Activated naive CD8-positive, alpha-beta T cell treated with anti-CD3 and anti-CD28 coated beads, Interleukin-2, amount 50 U/mL, for 24 hours (primary cell): ENCODE measurements around the gene DNALI1.
"Not testable (repeated sequence)": the region's sequence is repeated elsewhere in the genome, so short reads cannot be mapped to it uniquely, and the experiment has no call there.

Experiments
- ATAC-seq: fragments of 150-1000 bp; cut with Tn5 transposase; one replicate; pipeline ENCODE4 v1.10.0; 2021
- DNase-seq: peaks from one replicate; pipeline ENCODE4 v3.0.0; 2021
- H3K27ac Mint-ChIP-seq: one replicate; pipeline ENCODE4 v1.8.0; 2021; ENCODE audit warnings: mild to moderate bottlenecking, mixed read lengths
- H3K27me3 Mint-ChIP-seq: one replicate; pipeline ENCODE4 v1.8.0; 2021; ENCODE audit warnings: mixed read lengths
- H3K36me3 Mint-ChIP-seq: one replicate; pipeline ENCODE4 v1.8.0; 2021; ENCODE audit warnings: low read depth, mixed read lengths
- H3K4me1 Mint-ChIP-seq: one replicate; pipeline ENCODE4 v1.8.0; 2021; ENCODE audit warnings: mixed read lengths
- H3K4me3 Mint-ChIP-seq: one replicate; pipeline ENCODE4 v1.8.0; 2021; ENCODE audit warnings: mild to moderate bottlenecking, moderate library complexity, mixed read lengths
- H3K9me3 Mint-ChIP-seq: one replicate; pipeline ENCODE4 v1.8.0; 2021; ENCODE audit warnings: mixed read lengths

DNALI1 gene

DNA sequence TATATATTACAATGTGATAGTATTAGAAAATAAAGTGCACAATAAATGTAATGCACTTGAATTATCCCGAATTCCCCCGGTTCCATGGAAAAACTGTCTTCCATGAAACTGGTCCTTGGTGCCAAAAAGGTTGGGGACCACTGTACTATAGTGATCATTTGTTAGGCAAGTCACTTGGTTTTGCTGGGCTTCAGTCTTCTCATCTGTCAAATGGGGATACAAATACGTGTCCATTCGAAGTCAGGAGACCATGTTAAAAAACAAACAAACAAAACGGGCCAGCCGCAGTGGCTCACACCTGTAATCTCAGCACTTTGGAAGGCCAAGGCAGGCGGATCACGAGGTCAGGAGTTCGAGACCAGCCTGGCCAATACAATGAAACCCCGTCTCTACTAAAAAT lies 17.6 kb upstream of the DNALI1 start:
- H3K27ac Mint-ChIP-seq, H3K4me3 Mint-ChIP-seq, H3K27me3 Mint-ChIP-seq, H3K4me1 Mint-ChIP-seq, ATAC-seq, H3K9me3 Mint-ChIP-seq, DNase-seq: not testable (repeated sequence)
- H3K36me3 Mint-ChIP-seq: peaks cover 50% of the 10 kb centered on the region

DNA sequence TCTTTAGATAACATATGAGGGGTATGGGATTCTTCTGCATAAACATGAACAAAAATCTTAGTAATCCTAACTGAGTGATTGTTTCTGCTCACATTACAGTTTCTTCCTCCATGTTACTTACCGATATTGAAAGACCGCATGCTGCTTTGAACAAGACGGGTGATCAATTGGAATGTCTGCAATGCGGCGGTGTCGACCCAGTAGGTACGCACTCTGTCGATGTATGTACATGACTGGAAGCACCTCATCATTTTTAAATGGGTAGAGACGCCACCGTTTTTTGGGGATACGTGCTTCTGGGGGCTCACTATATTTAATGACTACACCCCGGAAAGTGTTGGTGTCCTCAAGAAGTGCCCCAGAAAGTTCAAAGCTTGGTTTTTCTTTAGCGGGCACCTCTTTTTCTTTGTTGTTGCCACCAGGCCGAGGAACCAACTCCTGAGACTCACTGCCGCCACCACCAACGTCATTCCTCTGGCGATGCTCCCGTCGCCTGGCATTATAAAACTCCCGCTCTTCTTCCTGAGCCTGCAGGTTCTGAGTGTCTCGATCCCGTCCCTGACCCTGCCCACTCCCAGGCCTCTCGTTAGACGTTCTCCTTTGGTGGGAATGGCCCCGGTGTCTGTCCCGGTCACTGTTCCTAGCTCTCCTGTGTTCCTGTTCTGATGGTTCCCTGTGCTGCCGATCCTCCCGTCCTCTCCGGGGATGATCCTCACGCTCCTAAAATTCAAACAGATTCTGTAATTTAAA lies 16.5 kb upstream of the DNALI1 start:
- Mint-ChIP-seq H3K9me3 (no peaks in the 10 kb centered on the region), H3K36me3 (peaks cover 54% of the 10 kb centered on the region), H3K27ac (no peak overlapping the region), H3K27me3 (no peaks in the 10 kb centered on the region), H3K4me3 (no peak overlapping the region), H3K4me1 (peaks cover 7% of the 10 kb centered on the region)
- ATAC-seq (no peak), DNase-seq (no peak)

DNA sequence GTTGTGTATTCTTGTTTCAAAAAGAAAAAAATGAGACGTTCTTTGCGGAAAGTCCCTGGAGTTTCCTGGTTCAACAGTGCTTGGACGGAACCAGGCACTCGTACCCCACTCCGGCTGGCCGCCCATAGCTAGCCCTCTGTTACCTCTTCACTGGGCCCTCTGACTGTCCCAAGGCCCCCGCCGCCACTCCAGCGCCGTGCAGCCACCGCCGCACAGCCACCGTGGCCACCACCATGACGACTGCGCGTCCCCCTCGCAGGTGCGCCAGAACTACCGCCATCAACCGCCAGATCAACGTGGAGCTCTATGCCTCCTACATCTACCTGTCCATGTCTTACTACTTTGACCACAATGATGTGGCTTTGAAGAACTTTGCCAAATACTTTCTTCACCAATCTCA lies 12.2 kb upstream of the DNALI1 start:
- H3K9me3 Mint-ChIP-seq: no peaks in the 10 kb centered on the region
- H3K4me1 Mint-ChIP-seq: peaks cover 7% of the 10 kb centered on the region
- no peak overlapping the region for H3K4me3 Mint-ChIP-seq
- no peaks in the 10 kb centered on the region for H3K27me3 Mint-ChIP-seq
- DNase-seq (no peak), ATAC-seq (no peak)
- peaks cover 44% of the 10 kb centered on the region for H3K36me3 Mint-ChIP-seq
- H3K27ac Mint-ChIP-seq: peak overlapping the region; percentile 29

DNA sequence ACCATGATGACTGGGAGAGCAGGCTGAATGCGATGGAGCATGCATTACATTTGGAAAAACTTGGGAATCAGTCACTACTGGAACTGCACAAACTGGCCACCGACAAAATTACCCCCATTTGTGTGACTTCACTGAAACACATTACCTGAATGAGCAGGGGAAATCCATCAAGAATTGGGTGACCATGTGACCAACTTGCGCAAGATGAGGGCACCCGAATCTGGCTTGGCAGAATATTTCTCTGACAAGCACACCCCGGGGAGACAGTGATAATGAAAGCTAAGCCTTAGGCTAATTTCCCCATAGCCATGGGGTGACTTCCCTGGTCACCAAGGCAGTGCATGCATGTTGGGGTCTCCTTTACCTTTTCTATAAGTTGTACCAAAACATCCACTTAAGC lies 11.7 kb upstream of the DNALI1 start:
- Mint-ChIP-seq H3K27me3 (no peaks in the 10 kb centered on the region), H3K4me1 (peaks cover 11% of the 10 kb centered on the region), H3K27ac (no peak overlapping the region), H3K9me3 (no peaks in the 10 kb centered on the region), H3K36me3 (peaks cover 46% of the 10 kb centered on the region), H3K4me3 (no peak overlapping the region)
- no peak for DNase-seq
- no peak for ATAC-seq

DNA sequence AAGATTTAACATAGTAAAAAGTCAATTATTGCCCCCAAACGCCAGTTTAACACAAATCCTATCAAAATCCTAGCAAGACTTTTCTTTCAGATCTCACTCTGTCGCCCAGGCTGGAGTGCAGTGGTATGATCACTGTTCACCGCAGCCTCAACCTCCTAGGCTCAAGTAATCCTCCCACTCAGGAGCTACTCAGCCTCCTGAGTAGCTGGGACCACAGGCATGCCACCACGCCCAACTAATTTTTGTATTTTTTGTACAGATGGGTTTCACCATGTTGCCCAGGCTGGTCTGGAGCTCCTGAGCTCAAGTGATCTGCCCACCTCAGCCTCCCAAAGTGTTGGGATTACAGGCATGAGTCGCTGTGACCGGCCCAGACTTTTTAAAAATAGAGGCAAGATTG lies 7.4 kb upstream of the DNALI1 start:
- Mint-ChIP-seq H3K27me3 (no peaks in the 10 kb centered on the region), H3K27ac (peak overlapping the region; percentile 73), H3K9me3 (no peaks in the 10 kb centered on the region), H3K36me3 (peaks cover 57% of the 10 kb centered on the region), H3K4me3 (no peak overlapping the region), H3K4me1 (peaks cover 39% of the 10 kb centered on the region)
- no peak for DNase-seq
- ATAC-seq: no peak

DNA sequence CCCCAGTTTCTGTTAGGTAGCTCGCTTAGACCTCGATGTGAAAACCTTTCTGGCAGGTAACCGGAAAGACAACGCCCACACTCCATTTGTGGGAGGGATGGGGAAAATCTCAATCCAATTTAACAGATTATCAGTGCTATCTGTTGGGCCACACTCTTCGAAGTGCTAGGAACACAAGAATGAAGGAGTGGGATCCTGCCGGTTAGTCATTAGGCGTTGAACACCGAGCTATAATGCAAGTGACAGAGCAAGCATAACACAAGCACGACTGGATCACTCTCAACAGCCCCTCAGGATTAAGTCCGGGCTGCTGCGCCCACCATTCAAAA lies 3.2 kb upstream of the DNALI1 start:
- Mint-ChIP-seq H3K4me3 (peak overlapping the region; percentile 98), H3K27ac (peak overlapping the region; percentile 98), H3K9me3 (no peaks in the 10 kb centered on the region), H3K27me3 (peaks cover 3% of the 10 kb centered on the region), H3K36me3 (peaks cover 36% of the 10 kb centered on the region), H3K4me1 (peaks cover 44% of the 10 kb centered on the region)
- ATAC-seq (peak; percentile 6), DNase-seq (peak; percentile 5)

DNA sequence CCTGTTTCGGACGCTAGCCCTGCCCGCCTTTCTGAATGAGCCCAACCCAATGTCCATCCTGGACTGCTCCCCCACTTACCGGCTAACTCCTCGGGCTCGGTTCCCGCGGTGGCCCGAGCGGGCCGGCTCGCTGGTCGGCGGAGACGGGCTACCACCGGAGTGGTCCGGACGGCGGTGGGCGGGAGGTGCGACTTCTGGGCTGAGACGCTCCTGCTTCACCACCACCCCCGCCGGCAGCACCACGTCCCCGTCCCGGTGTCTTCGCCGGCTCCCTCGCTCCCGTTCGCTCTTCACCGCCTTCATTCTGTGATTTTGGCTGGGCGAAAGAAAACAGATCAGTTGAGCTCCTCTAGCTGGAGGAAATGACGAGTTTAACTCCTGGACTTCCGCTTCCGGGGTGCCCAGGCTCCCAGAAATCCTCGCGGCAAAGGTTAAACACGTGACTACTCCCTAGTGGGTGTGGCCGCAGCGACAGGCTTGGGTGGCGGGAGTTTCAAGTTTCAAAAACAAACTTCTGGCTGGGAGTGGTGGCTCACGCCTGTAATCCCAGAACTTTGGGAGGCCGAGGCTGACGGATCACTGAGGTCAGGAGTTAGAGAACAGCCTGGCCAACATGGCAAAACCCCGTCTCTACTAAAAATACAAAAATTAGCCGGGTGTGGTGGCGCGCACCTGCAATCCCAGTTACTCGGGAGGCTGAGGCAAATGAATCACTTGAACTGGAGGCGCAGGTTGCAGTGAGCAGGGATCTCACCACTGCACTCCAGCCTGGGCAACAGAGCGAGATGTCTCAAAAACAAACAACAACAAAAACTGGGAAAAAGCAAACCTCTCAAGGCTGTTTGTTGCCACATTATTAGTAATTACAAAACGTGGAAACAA lies 2.6 kb upstream of the DNALI1 start, which contains the start of gene SNIP1:
Gene SNIP1, minus strand, starts transcription at position 367 of the 882 bp plus-strand sequence. Its CDS starts 64 bp downstream, at position 303.
- H3K36me3 Mint-ChIP-seq: peaks cover 32% of the 10 kb centered on the region
- peaks cover 41% of the 10 kb centered on the region for H3K4me1 Mint-ChIP-seq
- ATAC-seq (peak; percentile 96), DNase-seq (peak; percentile 87)
- H3K9me3 Mint-ChIP-seq: no peaks in the 10 kb centered on the region
- peak within 1 kb of the TSS; percentile 98 for H3K27ac Mint-ChIP-seq
- H3K27me3 Mint-ChIP-seq: peaks cover 3% of the 10 kb centered on the region
- peak within 1 kb of the TSS; percentile 98 for H3K4me3 Mint-ChIP-seq

DNA sequence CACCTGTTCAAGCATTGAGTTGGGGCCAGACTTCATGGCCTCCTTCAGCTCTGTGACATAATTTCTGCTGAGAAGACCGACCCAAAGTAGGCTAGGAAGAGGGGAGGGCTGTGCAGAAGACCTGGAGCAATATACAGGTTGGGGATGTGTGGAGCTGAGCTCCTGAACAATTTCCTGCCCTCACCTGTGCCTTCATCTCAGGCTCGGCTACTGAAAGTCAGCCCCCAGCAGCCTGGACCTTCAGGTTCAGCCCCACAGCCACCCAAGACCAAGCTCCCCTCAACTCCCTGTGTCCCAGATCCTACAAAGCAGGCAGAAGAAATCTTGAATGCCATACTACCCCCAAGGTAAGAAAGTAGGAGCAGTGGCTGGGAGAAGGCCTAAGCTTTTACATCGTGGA lies 662 bp downstream of the DNALI1 start:
- peaks cover 11% of the 10 kb centered on the region for H3K36me3 Mint-ChIP-seq
- no peak overlapping the region for H3K27ac Mint-ChIP-seq
- no peak overlapping the region for H3K4me3 Mint-ChIP-seq
- DNase-seq: no peak
- peaks cover 20% of the 10 kb centered on the region for H3K4me1 Mint-ChIP-seq
- H3K9me3 Mint-ChIP-seq: no peaks in the 10 kb centered on the region
- peaks cover 3% of the 10 kb centered on the region for H3K27me3 Mint-ChIP-seq
- ATAC-seq: no peak

DNA sequence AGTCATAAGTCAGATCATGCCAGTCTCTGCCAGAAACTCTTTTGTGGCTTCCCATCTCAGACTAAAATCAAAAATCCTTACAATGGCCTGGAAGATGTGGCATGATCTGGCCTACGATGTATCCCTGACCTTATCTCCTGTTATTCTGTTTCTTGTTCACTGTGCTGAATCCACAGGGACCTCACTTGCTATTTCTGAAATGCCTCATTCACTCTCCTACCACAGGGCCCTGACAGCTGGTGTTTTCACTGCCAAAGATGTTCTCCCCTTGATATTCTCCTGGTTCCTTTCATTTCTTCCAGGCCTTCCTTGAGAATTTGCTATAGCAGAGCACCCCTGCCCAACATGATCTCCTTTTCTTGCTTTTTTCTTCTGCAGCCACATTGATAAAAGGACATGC lies 1.7 kb downstream of the DNALI1 start:
- peaks cover 5% of the 10 kb centered on the region for H3K36me3 Mint-ChIP-seq
- no peak for ATAC-seq
- DNase-seq: no peak
- H3K27ac Mint-ChIP-seq: no peak overlapping the region
- H3K27me3 Mint-ChIP-seq: peaks cover 3% of the 10 kb centered on the region
- H3K9me3 Mint-ChIP-seq: no peaks in the 10 kb centered on the region
- H3K4me3 Mint-ChIP-seq: no peak overlapping the region
- peaks cover 9% of the 10 kb centered on the region for H3K4me1 Mint-ChIP-seq

DNA sequence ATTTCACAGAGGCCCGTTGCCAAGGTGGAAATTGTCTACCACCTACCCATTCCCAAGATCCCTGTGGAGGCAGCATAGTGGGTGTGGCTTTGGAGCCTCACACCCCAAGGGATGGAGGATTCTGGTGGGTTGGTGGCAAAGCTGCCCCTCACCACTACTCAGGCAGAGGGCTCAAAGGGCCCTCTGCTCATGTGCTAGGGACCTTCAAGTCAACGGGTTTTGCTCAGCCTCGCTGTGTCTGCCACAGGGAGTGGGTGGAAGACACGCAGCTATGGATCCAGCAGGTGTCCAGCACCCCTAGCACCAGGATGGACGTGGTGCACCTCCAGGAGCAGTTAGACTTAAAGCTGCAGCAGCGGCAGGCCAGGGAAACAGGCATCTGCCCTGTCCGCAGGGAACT lies 2.3 kb downstream of the DNALI1 start:
- H3K36me3 Mint-ChIP-seq: peaks cover 4% of the 10 kb centered on the region
- ATAC-seq: no peak
- DNase-seq: no peak
- H3K4me1 Mint-ChIP-seq: peaks cover 7% of the 10 kb centered on the region
- H3K27ac Mint-ChIP-seq: no peak overlapping the region
- H3K4me3 Mint-ChIP-seq: no peak overlapping the region
- no peaks in the 10 kb centered on the region for H3K9me3 Mint-ChIP-seq
- H3K27me3 Mint-ChIP-seq: peaks cover 3% of the 10 kb centered on the region

DNA sequence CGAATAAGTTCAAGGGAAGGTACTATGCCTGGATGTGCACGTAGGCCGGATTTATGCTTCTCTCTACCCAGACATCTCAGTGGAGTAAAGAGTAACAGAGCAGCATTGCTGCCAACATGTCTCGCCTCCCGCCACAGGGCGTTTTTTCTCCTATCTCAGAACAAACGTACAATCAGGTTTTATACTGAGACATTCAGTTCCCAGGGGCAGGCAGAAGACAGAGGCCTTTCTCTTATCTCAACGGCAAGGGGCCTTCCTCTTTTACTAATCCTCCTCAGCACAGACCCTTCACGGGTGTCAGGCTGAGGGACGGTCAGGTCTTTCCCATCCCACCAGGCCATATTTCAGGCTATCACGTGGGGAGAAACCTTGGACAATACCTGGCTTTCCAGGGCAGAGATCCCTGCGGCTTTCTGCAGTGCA lies 3.2 kb downstream of the DNALI1 start:
- H3K9me3 Mint-ChIP-seq, DNase-seq, ATAC-seq, H3K27me3 Mint-ChIP-seq, H3K36me3 Mint-ChIP-seq, H3K4me3 Mint-ChIP-seq, H3K27ac Mint-ChIP-seq, H3K4me1 Mint-ChIP-seq: not testable (repeated sequence)

DNA sequence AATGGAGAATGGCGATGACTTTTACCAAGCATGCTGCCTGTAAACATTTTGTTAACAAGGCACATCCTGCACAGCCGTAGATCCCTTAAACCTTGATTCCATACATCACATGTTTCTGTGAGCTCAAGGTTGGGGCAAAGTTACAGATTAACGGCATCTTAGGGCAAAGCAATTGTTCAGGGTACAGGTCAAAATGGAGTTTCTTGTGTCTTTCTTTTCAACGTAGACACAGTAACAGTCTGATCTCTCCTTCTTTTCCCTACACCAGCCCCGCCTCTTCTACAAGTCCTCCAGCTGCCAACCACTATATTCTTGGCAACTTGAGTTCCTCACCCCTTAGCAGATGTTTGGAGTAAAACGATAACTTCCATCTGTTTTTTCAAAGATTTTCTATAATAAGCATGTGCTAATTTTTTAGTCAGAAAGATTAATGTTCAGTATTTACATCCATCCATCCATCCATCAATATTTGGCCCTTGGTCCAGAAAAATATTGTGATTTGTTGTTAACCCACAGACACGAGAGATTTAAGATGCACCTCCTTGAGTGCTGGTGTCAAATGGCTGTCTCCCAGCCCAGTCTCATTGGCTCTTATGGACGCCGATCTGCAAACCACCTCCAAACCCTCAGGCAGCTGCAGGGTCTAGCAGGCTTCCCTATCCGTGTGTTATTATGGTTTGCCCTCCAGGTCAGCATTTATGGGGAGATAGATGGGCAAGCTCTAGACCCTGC lies 3.8 kb downstream of the DNALI1 start:
- peaks cover 5% of the 10 kb centered on the region for H3K4me1 Mint-ChIP-seq
- H3K27me3 Mint-ChIP-seq: no peaks in the 10 kb centered on the region
- H3K27ac Mint-ChIP-seq: no peak overlapping the region
- no peaks in the 10 kb centered on the region for H3K9me3 Mint-ChIP-seq
- H3K36me3 Mint-ChIP-seq: peaks cover 10% of the 10 kb centered on the region
- H3K4me3 Mint-ChIP-seq: no peak overlapping the region
- no peak for ATAC-seq
- no peak for DNase-seq

DNA sequence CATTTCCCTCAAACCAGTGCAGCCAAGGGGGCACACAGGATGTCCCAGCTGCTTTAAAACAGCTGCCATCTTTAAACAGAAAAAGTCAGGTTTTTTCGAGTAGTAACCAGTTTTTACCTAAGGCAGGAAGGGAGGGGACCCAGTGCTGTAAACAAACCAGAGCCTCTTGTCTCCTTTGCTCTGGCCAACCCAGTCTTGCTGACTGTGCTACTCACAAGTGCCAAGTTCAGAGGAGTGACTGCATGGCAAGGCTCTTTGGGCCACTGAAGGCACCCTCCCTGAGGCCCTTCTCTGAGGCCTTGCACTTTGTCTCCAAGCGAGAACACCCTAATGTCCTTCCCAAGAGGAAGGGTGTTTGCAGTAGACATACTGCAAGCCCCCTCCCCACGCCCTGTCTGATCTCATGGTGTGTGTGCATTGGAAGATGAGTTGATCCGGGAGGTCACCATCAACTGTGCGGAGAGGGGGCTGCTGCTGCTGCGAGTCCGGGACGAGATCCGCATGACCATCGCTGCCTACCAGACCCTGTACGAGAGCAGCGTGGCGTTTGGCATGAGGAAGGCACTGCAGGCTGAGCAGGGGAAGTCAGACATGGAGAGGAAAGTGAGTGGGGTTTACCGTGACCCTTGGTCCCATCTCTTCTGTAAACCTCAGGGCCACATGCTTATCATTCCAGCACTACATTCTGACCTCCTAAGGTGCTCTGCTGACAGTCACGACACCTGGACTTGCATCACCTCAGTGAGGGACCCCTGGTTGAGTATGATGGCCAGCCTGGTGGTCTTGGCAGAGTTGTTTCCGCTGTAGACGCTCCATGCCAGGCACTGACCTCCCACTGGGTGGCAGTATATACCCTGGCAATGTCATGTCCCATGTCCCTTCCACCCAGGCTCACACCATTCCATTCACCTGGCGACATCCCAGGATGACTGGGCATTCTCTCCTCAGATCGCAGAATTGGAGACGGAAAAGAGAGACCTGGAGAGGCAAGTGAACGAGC lies 4.7 kb downstream of the DNALI1 start:
- Mint-ChIP-seq H3K36me3 (peaks cover 16% of the 10 kb centered on the region), H3K4me3 (no peak overlapping the region)
- DNase-seq: peak; percentile 49

DNA sequence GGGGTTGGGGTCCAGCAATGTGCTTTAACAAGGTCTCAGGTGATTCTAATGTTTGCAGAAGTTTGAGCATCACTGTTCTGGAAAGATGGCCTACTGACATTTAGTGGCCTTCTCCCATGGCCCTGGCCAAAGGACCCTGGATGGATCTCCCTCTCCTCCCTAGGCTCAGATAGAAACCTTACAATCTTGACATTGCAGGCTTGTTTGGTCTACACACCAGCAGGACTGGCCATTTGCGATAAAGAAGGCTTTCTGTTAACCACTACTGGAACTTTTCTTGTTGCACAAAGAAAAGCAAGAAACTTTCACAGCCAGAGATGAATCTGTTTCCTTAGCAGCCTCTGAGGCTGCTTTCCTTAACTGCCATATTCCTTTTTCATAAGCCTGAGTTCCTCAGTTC lies 6.2 kb downstream of the DNALI1 start:
- DNase-seq (no peak), ATAC-seq (no peak)
- H3K4me1 Mint-ChIP-seq: no peaks in the 10 kb centered on the region
- no peak overlapping the region for H3K27ac Mint-ChIP-seq
- H3K4me3 Mint-ChIP-seq: no peak overlapping the region
- no peaks in the 10 kb centered on the region for H3K27me3 Mint-ChIP-seq
- no peaks in the 10 kb centered on the region for H3K9me3 Mint-ChIP-seq
- H3K36me3 Mint-ChIP-seq: peaks cover 25% of the 10 kb centered on the region

More for the DNA sequence above, 4.7 kb downstream of the DNALI1 start:
- H3K4me1 Mint-ChIP-seq: peaks cover 2% of the 10 kb centered on the region
- H3K27me3 Mint-ChIP-seq: no peaks in the 10 kb centered on the region
- no peak overlapping the region for H3K27ac Mint-ChIP-seq
- H3K9me3 Mint-ChIP-seq: no peaks in the 10 kb centered on the region
- ATAC-seq: no peak
